Amniotic epithelial cell (primary cell): ENCODE results near the gene COPE.
"Not testable (repeated sequence)": the region's sequence is repeated elsewhere in the genome, so short reads cannot be mapped to it uniquely, and the experiment has no call there.

Source experiments
- DNase-seq: peaks from one replicate; pipeline ENCODE4 v3.0.0-alpha.2; 2010; ENCODE audit warnings: low read depth

The COPE gene

GRCh38 chr19:18940769-18941627, 21.8 kb upstream of the COPE start, which contains the start of gene HOMER3:
Gene HOMER3, minus strand, starts transcription at chr19:18941217. Its CDS starts 2,235 bp downstream, at chr19:18938982.
- peak; percentile 38 for DNase-seq

- peak; percentile 34 for DNase-seq
Observed at GRCh38 chr19:18939922-18940768, 21.0 kb upstream of the COPE start.

- DNase-seq: no peak
Observed at GRCh38 chr19:18939163-18939562, 20.0 kb upstream of the COPE start.

DNA sequence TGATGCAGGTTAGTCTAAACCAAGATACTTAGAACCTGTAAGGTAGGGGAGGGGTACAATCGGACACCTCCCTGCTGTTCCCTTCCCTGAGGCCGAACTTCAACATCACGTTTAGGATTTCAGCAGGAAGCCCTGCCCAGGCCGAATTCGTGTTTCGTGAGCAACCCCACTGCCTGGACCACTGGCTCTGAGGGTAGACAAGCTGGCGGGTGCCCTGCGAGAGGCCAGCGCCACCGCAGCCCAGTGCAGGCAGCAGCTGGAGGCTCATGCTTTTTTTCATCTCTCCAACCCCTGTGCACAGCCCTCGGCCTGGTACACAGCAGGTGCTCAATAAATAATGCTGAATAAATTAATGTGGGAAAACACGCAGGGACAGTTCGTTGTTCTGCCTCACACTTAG, 14.1 kb upstream of the COPE start:
- no peak for DNase-seq

DNA sequence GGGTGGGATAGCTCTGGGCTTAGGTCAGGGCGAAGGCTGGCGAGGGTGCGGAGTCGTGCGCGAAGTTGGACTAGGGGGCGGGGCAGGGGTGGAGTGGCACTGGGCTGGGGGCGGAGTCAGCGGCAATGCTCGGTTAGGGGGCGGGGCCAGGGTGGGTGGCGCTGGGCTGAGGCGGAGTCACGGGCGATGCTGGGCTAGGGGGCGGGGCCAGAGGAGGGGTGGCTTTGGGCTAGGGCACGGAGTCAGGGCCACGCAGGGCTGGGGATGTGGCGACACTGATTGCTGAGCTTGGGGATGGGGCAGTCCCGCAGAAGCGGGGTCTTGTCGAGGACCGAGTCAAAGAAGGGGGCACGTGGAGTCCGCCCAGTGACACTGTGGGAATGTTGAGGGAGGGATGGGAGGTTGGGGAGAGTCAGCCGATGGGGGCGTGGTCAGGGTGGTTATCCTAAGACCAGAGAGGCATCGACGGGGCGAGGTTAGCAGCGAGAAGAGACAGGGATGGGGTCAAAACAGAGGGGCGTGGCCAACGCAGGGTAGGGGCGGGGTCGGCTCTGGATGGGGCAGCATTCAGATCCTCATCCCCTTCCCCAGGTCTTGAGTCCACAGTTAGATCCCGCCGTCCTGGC, 13.1 kb upstream of the COPE start:
- DNase-seq: peak; percentile 79

DNA sequence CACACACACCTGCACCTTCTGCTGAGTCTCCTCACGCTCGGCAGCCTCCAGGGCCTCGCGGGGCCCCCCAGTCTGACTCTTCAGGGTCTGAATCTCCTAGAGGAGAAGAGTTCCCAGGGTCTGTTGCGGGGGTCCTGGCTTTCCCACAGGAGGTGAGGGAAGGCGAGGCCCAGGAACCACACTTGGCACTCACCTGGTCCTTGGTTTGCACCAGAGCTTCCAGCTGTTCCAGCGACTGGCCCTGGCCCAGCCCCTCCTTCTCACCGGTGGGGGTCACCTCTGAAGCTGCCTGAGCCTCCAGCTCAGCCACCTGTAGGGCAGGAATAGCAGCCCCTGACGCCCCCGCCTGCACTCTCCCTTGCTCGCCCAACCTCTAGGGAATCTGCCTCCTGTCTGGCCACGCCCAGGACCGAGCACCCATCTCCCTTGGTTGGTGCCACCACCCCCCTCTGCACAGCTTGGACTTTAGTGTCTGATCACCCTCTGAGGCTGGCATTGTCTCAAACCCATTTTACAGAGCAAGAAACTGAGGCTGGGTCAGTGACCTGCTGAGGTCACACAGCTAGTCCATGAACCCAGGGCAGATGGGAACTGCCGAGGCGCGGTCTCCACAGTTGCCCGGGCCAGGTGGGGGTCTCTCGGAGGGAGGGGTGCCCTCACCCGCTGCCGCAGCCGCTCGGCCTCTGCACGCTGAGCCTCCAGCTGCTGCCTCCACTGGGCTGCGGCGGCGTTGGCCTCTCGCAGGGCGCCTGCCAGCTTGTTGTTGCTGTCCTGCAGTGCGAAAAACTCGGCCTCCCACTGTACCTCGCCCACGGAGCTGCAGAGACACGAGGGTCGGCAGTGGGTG, 12.4 kb upstream of the COPE start:
- DNase-seq: no peak

GRCh38 chr19:18929311-18929710, 10.1 kb upstream of the COPE start:
- DNase-seq: no peak

- no peak for DNase-seq
Observed at GRCh38 chr19:18928018-18928805, 9.0 kb upstream of the COPE start.

GRCh38 chr19:18924684-18925213, 5.6 kb upstream of the COPE start:
- DNase-seq: no peak

DNA sequence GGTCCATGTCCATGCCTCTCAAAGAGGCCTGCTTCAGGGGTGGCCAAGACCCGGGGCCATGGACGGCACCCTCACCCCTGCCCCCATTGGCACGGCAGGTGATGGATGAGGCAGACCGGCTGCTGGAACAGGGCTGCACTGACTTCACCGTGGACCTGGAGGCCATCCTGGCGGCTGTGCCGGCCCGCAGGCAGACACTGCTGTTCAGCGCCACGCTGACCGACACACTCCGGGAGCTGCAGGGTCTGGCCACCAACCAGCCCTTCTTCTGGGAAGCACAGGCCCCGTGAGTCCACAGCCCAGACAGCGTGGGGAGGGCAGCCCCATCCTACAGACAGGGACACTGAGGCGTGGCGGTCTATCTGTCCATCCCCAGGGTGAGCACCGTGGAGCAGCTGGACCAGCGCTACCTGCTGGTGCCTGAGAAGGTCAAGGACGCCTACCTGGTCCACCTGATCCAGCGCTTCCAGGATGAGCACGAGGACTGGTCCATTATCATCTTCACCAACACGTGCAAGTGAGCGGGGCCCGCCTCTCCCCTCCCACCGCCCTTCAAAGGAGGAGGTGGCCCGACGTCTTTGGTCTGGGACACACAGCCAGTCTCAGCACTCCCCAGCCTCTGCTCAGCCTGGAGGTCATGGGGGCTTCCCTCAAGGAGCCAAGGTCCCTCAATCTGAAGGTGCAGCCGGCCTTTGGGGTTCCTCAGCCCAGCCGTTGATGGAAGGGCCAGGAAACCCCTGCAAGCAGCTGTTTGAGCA, 3.2 kb upstream of the COPE start:
- DNase-seq: no peak

DNA sequence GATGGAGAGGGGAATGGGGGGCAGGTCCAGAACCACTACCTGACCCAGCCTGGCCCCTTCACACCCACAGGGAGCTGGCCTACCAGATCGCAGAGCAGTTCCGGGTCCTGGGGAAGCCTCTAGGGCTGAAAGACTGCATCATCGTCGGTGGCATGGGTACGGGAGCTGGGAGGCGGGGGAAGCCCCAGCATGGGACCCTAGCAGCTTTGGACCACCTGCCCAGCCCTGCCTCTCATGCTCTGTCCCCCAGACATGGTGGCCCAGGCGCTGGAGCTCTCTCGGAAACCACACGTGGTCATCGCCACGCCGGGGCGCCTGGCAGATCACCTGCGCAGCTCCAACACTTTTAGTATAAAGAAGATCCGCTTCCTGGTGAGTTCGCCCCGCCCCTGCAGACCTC, 2.4 kb upstream of the COPE start:
- no peak for DNase-seq

DNA sequence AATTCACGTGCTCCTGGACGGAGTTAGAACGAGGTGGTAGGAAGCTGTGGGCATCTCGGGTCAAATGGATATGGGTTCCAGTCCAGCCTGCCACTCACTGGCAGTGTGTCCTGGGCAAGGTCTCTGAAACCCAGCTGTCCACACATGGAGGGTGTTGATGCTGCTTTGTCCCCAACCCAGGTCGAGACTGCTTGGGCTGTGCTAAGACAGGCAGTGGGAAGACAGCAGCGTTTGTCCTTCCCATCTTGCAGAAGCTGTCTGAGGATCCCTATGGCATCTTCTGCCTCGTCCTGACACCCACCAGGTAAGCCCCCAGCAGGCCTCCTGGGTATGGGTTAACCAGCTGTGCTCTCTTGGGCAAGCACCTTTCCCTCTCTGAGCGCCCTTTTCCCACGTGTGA, 1.2 kb upstream of the COPE start:
- DNase-seq: no peak

DNA sequence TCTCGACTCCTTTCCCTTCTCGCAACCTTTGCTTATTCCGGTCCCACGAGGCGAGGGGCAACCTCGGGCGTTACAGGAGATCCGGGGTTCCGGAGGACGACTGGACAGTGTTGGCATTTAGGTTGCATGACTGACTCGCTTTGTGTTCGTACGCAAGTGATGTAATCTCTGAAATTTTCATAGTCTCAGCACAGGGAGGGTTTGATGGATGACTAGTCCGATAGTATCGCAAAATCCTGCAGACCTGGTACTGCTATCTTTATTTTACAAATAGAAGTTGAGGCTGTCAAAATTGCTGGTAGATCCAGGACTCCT, 670 bp upstream of the COPE start:
- no peak for DNase-seq

GRCh38 chr19:18917593-18917992, 1.6 kb downstream of the COPE start:
- DNase-seq: not testable (repeated sequence)

DNA sequence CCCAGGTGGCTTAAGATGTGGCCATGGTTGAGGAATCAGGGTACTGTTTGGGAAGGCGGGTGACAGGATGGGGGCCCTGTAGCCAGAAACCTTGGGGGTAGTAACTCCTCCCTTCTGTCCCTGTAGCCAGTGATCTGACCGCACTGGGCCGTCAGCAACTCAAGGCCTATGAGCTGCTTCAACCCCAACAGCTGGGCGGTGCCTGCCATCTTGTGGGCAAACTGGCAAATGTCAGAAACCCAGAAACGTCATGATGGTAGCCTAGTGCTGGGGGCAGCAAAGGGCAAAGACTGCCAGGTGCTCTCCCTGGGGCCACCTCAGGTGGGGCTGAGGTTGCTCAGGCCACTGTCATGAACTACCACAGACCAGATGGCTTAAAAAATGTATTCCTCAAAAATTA, 3.5 kb downstream of the COPE start:
- peak; percentile 48 for DNase-seq

DNA sequence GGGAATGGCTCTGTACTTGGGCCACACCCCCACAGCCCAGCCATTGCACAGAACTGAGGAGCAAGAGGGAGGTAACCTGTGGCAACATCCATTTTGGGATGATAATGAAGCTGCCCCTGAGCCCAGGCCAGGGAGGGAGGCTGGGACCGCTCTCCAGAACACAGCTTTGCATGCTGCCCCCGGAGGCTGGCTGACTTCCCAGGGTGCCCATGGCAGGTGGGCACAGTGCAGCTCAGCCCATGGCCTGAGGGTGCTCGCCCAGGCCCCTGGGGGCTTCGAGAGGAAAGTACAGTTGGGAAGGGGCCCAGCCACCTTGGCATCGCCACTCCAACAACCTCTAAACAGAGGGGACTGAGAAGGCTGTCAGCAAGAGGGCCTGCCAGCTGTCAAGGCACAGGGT, 5.7 kb downstream of the COPE start:
- DNase-seq: no peak

DNA sequence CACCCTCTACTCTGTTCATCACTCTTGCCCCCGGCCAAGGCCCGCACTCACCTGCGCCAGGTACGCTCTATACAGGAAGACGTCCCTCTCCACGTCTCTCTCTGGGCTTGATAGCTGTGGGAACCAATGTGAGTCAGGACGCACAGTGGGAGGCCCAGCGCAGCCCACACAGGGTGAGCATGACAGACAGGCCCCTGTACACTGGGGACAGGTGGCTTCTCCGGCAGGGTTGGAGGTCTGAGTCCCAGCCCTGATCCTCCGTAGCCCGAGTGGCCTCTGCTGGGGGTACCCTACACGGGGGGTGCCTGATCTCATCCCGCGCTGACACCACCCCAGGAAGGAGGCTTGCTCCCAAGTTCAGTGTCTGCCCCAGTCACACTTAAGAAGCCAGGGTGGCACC, 6.3 kb downstream of the COPE start:
- DNase-seq: no peak

- DNase-seq: no peak
Observed at GRCh38 chr19:18910801-18911436, 8.3 kb downstream of the COPE start.

DNA sequence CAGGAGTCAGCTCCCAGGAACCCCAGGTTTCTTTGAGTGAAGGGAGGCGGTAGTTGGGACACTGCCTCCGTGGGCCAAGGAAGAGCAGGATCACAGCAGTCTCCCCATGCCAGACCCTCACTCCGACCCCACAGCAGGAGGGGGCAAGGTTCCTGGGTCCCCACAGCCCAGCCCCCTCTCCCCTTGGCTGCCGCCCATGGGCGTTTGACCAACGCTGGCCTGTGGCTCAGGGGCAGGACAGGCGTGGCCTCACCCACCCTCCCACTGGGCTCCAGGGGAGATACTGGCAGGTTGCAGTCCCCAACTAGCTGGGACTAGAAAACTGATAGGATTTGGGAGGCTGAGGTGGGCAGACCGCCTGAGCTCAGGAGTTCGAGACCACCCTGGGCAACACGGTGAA, 9.2 kb downstream of the COPE start:
- DNase-seq: no peak
